Neural progenitor cell (in vitro differentiated cells): ENCODE results near the gene ZC3H12D. TPM values are rescaled to one million over a fixed set of nuclear protein-coding genes. Genes with fewer than 3 reads are reported as not detected.

Experiments
- DNase-seq: peaks from one replicate; pipeline ENCODE4 v3.0.0-alpha.2; 2016; ENCODE audit warnings: low spot score
- H2AFZ ChIP-seq: fragments of 200-600 bp; sonication (generic); replicated peaks from 2 replicates; pipeline ENCODE4 v1.6.1; 2016; ENCODE audit warnings: antibody characterized with exemption
- H3F3A ChIP-seq: fragments of 200-600 bp; sonication (generic); 2 replicates; pipeline ENCODE4 v1.6.1; 2016; ENCODE audit warnings: antibody characterized with exemption, low read depth
- H3K27ac ChIP-seq: fragments of 200-600 bp; sonication (generic); 2 replicates; pipeline ENCODE4 v1.5.1; 2016; ENCODE audit warnings: mild to moderate bottlenecking
- H3K27me3 ChIP-seq: fragments of 200-600 bp; sonication (generic); 2 replicates; pipeline ENCODE4 v1.6.1; 2016; ENCODE audit warnings: mild to moderate bottlenecking, moderate library complexity
- H3K36me3 ChIP-seq: fragments of 200-600 bp; sonication (generic); 2 replicates; pipeline ENCODE4 v1.5.1; 2016
- H3K4me1 ChIP-seq: fragments of 200-600 bp; sonication (generic); 2 replicates; pipeline ENCODE4 v1.6.1; 2016; ENCODE audit warnings: mixed run types
- H3K4me2 ChIP-seq: fragments of 200-600 bp; sonication (generic); 2 replicates; pipeline ENCODE4 v1.6.1; 2016
- H3K4me3 ChIP-seq: fragments of 200-600 bp; sonication (generic); 2 replicates; pipeline ENCODE4 v1.5.1; 2016
- H3K79me2 ChIP-seq: fragments of 200-600 bp; sonication (generic); 2 replicates; pipeline ENCODE4 v1.6.1; 2016; ENCODE audit warnings: low read depth
- H3K9ac ChIP-seq: fragments of 200-600 bp; sonication (generic); 2 replicates; pipeline ENCODE4 v1.6.1; 2016
- H3K9me3 ChIP-seq: fragments of 200-600 bp; sonication (generic); 2 replicates; pipeline ENCODE4 v1.5.1; 2016; ENCODE audit warnings: low read depth
- H4K20me1 ChIP-seq: fragments of 200-600 bp; sonication (generic); 2 replicates; pipeline ENCODE4 v1.6.1; 2016; ENCODE audit warnings: low read depth
- H3K27ac Mint-ChIP-seq: 3 replicates; pipeline ENCODE4 v1.8.0; 2021; ENCODE audit warnings: mixed read lengths
- H3K27me3 Mint-ChIP-seq: 2 replicates; pipeline ENCODE4 v1.8.0; 2022; ENCODE audit warnings: low read depth, mild to moderate bottlenecking, inconsistent platforms, moderate library complexity, mixed read lengths; ENCODE audit not compliant: insufficient read depth
- H3K36me3 Mint-ChIP-seq: 3 replicates; pipeline ENCODE4 v1.8.0; 2021; ENCODE audit warnings: mixed read lengths
- H3K4me1 Mint-ChIP-seq: 3 replicates; pipeline ENCODE4 v1.8.0; 2021; ENCODE audit warnings: mixed read lengths
- H3K4me3 Mint-ChIP-seq: 3 replicates; pipeline ENCODE4 v1.8.0; 2021; ENCODE audit warnings: mild to moderate bottlenecking, moderate library complexity, mixed read lengths
- H3K9me3 Mint-ChIP-seq: 3 replicates; pipeline ENCODE4 v1.8.0; 2020; ENCODE audit warnings: mixed read lengths
- CTCF ChIP-seq: fragments of 200-600 bp; sonication (generic); IDR thresholded peaks from 2 replicates; pipeline ENCODE4 v1.5.1; 2017; ENCODE audit warnings: antibody characterized with exemption, mild to moderate bottlenecking
- EZH2 ChIP-seq: fragments of 200-600 bp; sonication (generic); IDR thresholded peaks from 2 replicates; pipeline ENCODE4 v1.6.1; 2017; ENCODE audit warnings: antibody characterized with exemption, mild to moderate bottlenecking, moderate library complexity
- EZH2phosphoT487 ChIP-seq: fragments of 200-600 bp; sonication (generic); IDR thresholded peaks from 2 replicates; pipeline ENCODE4 v1.6.1; 2017; ENCODE audit warnings: antibody characterized with exemption
- total RNA-seq: library from RNA; depleted of rRNA; stranded (reverse); fragments of >200 nt; gene quantifications from 2 replicates; pipeline ENCODE4 v1.2.3, GENCODE V29; 2015; ENCODE audit warnings: low replicate concordance

Gene ZC3H12D
- total RNA-seq, 1 donor from 2014 or later = not detected

- Histone ChIP-seq H3K4me3 (no peak overlapping the region), H3K9me3 (no peaks in the 10 kb centered on the region), H3K79me2 (no peaks in the 10 kb centered on the region), H4K20me1 (no peaks in the 10 kb centered on the region), H3F3A (peaks cover 7% of the 10 kb centered on the region), H3K36me3 (no peaks in the 10 kb centered on the region), H3K4me2 (no peak overlapping the region), H3K27me3 (no peaks in the 10 kb centered on the region), H2AFZ (peak overlapping the region; percentile 50), H3K9ac (no peak overlapping the region), H3K4me1 (peaks cover 19% of the 10 kb centered on the region), H3K27ac (no peak overlapping the region)
- peak overlapping the region; percentile 48 for H3K27ac Mint-ChIP-seq
- no peak overlapping the region for H3K4me3 Mint-ChIP-seq
- H3K36me3 Mint-ChIP-seq = no peaks in the 10 kb centered on the region
- peaks cover 25% of the 10 kb centered on the region for H3K4me1 Mint-ChIP-seq
- peaks cover 18% of the 10 kb centered on the region for H3K27me3 Mint-ChIP-seq
- no peaks in the 10 kb centered on the region for H3K9me3 Mint-ChIP-seq
- TF ChIP-seq EZH2 = no peak
- TF ChIP-seq EZH2phosphoT487 = no peak
- TF ChIP-seq CTCF = no peak
- no peak for DNase-seq
Observed at GRCh38 chr6:149428606-149429005, 56.2 kb downstream of the ZC3H12D start.

- no peak for DNase-seq
- Histone ChIP-seq H3K9ac (no peak overlapping the region), H3K4me3 (no peak overlapping the region), H4K20me1 (no peaks in the 10 kb centered on the region), H3K36me3 (no peaks in the 10 kb centered on the region), H3F3A (no peaks in the 10 kb centered on the region), H3K27ac (no peak overlapping the region), H3K9me3 (no peaks in the 10 kb centered on the region), H3K4me1 (peaks cover 16% of the 10 kb centered on the region), H3K27me3 (no peaks in the 10 kb centered on the region), H3K79me2 (no peaks in the 10 kb centered on the region), H3K4me2 (no peak overlapping the region), H2AFZ (no peak overlapping the region)
- H3K4me1 Mint-ChIP-seq = peaks cover 29% of the 10 kb centered on the region
- TF ChIP-seq CTCF (no peak), EZH2phosphoT487 (no peak), EZH2 (no peak)
- no peaks in the 10 kb centered on the region for H3K36me3 Mint-ChIP-seq
- H3K27ac Mint-ChIP-seq = peak overlapping the region; percentile 27
- H3K27me3 Mint-ChIP-seq = peaks cover 18% of the 10 kb centered on the region
- no peak overlapping the region for H3K4me3 Mint-ChIP-seq
- H3K9me3 Mint-ChIP-seq = no peaks in the 10 kb centered on the region
Observed at GRCh38 chr6:149425754-149426153, 59.1 kb downstream of the ZC3H12D start.

- Mint-ChIP-seq H3K4me3 (no peak overlapping the region), H3K4me1 (peaks cover 29% of the 10 kb centered on the region), H3K9me3 (no peaks in the 10 kb centered on the region)
Observed at GRCh38 chr6:149425224-149425623, 59.6 kb downstream of the ZC3H12D start.

More at GRCh38 chr6:149425224-149425623, 59.6 kb downstream of the ZC3H12D start:
- no peak overlapping the region for H3K27ac ChIP-seq
- no peaks in the 10 kb centered on the region for H3F3A ChIP-seq
- peak overlapping the region; percentile 27 for H3K27ac Mint-ChIP-seq
- TF ChIP-seq EZH2 = no peak
- TF ChIP-seq EZH2phosphoT487 = no peak
- TF ChIP-seq CTCF = no peak
- no peak overlapping the region for H3K4me2 ChIP-seq
- H3K27me3 ChIP-seq = no peaks in the 10 kb centered on the region
- H3K9me3 ChIP-seq = no peaks in the 10 kb centered on the region
- no peak overlapping the region for H2AFZ ChIP-seq
- peaks cover 18% of the 10 kb centered on the region for H3K27me3 Mint-ChIP-seq
- H4K20me1 ChIP-seq = no peaks in the 10 kb centered on the region
- H3K79me2 ChIP-seq = no peaks in the 10 kb centered on the region
- peaks cover 16% of the 10 kb centered on the region for H3K4me1 ChIP-seq
- DNase-seq = no peak
- no peak overlapping the region for H3K9ac ChIP-seq
- no peaks in the 10 kb centered on the region for H3K36me3 Mint-ChIP-seq
- H3K4me3 ChIP-seq = no peak overlapping the region
- H3K36me3 ChIP-seq = no peaks in the 10 kb centered on the region
